Measurements from ENCODE around the gene SMARCA2.

The SMARCA2 gene

GRCh38 chr9:2106666-2107065 lies 91.5 kb downstream of the SMARCA2 start:
- no peak overlapping the region for H3K27ac ChIP-seq (ENCODE audit: low read depth, low read length)
- no peak overlapping the region for H3K4me3 ChIP-seq (ENCODE audit: low read depth, low read length)
- no peaks in the 10 kb centered on the region for H3K9me3 ChIP-seq (ENCODE audit: control insufficient read depth, insufficient read depth, low read length)
- H3K36me3 ChIP-seq (ENCODE audit: control insufficient read depth, insufficient read depth, low read length), result no peaks in the 10 kb centered on the region
- H3K9ac ChIP-seq (ENCODE audit: low read depth, low read length), result no peak overlapping the region
- H3K4me1 ChIP-seq (ENCODE audit: control insufficient read depth, insufficient read depth, low read length), result no peaks in the 10 kb centered on the region; the same call in 1 of the 2 replicates
- H3K27me3 ChIP-seq (ENCODE audit: control insufficient read depth, insufficient read depth, low read length), result no peaks in the 10 kb centered on the region

GRCh38 chr9:2107906-2108451 lies 92.8 kb downstream of the SMARCA2 start:
- no peak overlapping the region for H3K4me3 ChIP-seq (ENCODE audit: low read depth, low read length)
- H3K27me3 ChIP-seq (ENCODE audit: control insufficient read depth, insufficient read depth, low read length), result no peaks in the 10 kb centered on the region
- no peaks in the 10 kb centered on the region; the same call in 1 of the 2 replicates for H3K4me1 ChIP-seq (ENCODE audit: control insufficient read depth, insufficient read depth, low read length)
- H3K36me3 ChIP-seq (ENCODE audit: control insufficient read depth, insufficient read depth, low read length), result no peaks in the 10 kb centered on the region
- no peak overlapping the region for H3K9ac ChIP-seq (ENCODE audit: low read depth, low read length)
- no peak overlapping the region for H3K27ac ChIP-seq (ENCODE audit: low read depth, low read length)
- H3K9me3 ChIP-seq (ENCODE audit: control insufficient read depth, insufficient read depth, low read length), result no peaks in the 10 kb centered on the region

- H3K4me1 ChIP-seq (ENCODE audit: control insufficient read depth, insufficient read depth, low read length), result no peaks in the 10 kb centered on the region; the same call in 1 of the 2 replicates
- no peaks in the 10 kb centered on the region for H3K36me3 ChIP-seq (ENCODE audit: control insufficient read depth, insufficient read depth, low read length)
- H3K9me3 ChIP-seq (ENCODE audit: control insufficient read depth, insufficient read depth, low read length), result no peaks in the 10 kb centered on the region
- H3K27ac ChIP-seq (ENCODE audit: low read depth, low read length), result no peak overlapping the region
- H3K9ac ChIP-seq (ENCODE audit: low read depth, low read length), result no peak overlapping the region
- no peak overlapping the region for H3K4me3 ChIP-seq (ENCODE audit: low read depth, low read length)
- no peaks in the 10 kb centered on the region for H3K27me3 ChIP-seq (ENCODE audit: control insufficient read depth, insufficient read depth, low read length)
Measured at GRCh38 chr9:2109069-2109650, 94.0 kb downstream of the SMARCA2 start.

DNA sequence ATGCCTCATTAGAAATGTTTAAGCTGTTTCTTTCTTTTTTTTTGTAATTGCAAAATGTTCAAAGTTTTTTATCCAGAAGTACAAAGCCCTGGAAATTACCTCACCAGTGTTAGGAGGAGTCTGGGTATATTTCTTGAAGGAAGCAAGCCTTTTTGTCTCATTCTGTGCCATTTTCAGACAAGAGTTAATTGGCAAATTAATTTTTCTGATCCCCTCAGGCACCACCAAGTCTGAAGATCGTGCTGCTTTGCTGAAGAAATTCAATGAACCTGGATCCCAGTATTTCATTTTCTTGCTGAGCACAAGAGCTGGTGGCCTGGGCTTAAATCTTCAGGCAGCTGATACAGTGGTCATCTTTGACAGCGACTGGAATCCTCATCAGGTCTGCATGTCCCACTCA lies 94.9 kb downstream of the SMARCA2 start:
- no peaks in the 10 kb centered on the region for H3K36me3 ChIP-seq (ENCODE audit: control insufficient read depth, insufficient read depth, low read length)
- H3K4me3 ChIP-seq (ENCODE audit: low read depth, low read length), result no peak overlapping the region
- no peak overlapping the region for H3K9ac ChIP-seq (ENCODE audit: low read depth, low read length)
- no peaks in the 10 kb centered on the region for H3K9me3 ChIP-seq (ENCODE audit: control insufficient read depth, insufficient read depth, low read length)
- H3K27ac ChIP-seq (ENCODE audit: low read depth, low read length), result no peak overlapping the region
- H3K4me1 ChIP-seq (ENCODE audit: control insufficient read depth, insufficient read depth, low read length), result no peaks in the 10 kb centered on the region; the same call in 1 of the 2 replicates
- no peaks in the 10 kb centered on the region for H3K27me3 ChIP-seq (ENCODE audit: control insufficient read depth, insufficient read depth, low read length)

GRCh38 chr9:2116073-2116472 lies 100.9 kb downstream of the SMARCA2 start:
- Histone ChIP-seq H3K4me3 (ENCODE audit: low read depth, low read length) (no peak overlapping the region), H3K27me3 (ENCODE audit: control insufficient read depth, insufficient read depth, low read length) (no peaks in the 10 kb centered on the region), H3K9me3 (ENCODE audit: control insufficient read depth, insufficient read depth, low read length) (no peaks in the 10 kb centered on the region), H3K4me1 (ENCODE audit: control insufficient read depth, insufficient read depth, low read length) (no peaks in the 10 kb centered on the region), H3K27ac (ENCODE audit: low read depth, low read length) (no peak overlapping the region), H3K36me3 (ENCODE audit: control insufficient read depth, insufficient read depth, low read length) (no peaks in the 10 kb centered on the region), H3K9ac (ENCODE audit: low read depth, low read length) (no peak overlapping the region)

GRCh38 chr9:2117527-2117926 lies 102.4 kb downstream of the SMARCA2 start:
- H3K36me3 ChIP-seq (ENCODE audit: control insufficient read depth, insufficient read depth, low read length), result no peaks in the 10 kb centered on the region
- H3K27me3 ChIP-seq (ENCODE audit: control insufficient read depth, insufficient read depth, low read length), result no peaks in the 10 kb centered on the region
- no peaks in the 10 kb centered on the region for H3K4me1 ChIP-seq (ENCODE audit: control insufficient read depth, insufficient read depth, low read length)
- no peak overlapping the region for H3K4me3 ChIP-seq (ENCODE audit: low read depth, low read length)
- no peak overlapping the region for H3K9ac ChIP-seq (ENCODE audit: low read depth, low read length)
- no peak overlapping the region for H3K27ac ChIP-seq (ENCODE audit: low read depth, low read length)
- no peaks in the 10 kb centered on the region for H3K9me3 ChIP-seq (ENCODE audit: control insufficient read depth, insufficient read depth, low read length)

DNA sequence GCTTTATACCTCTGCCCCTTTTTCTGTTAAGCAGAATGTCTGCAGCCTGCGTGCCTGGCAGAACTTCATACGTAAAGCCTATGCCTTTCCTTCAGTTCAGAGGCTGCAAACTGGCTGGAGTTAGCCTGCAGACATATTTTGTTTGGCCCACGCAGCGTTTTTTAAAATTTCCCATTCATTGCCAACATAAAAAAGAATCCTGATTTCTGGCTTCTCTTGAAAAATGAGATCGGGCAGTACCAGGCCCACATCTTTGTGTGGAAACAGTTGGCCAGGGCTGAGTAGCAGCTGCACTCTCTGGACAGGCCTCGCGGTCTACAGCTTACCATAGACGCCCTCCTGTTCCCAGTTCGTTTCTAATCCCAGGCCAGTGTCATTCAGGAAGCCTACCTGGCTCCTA lies 104.4 kb downstream of the SMARCA2 start:
- no peak overlapping the region for H3K4me3 ChIP-seq (ENCODE audit: low read depth, low read length)
- no peaks in the 10 kb centered on the region for H3K4me1 ChIP-seq (ENCODE audit: control insufficient read depth, insufficient read depth, low read length)
- H3K27ac ChIP-seq (ENCODE audit: low read depth, low read length), result no peak overlapping the region
- no peaks in the 10 kb centered on the region for H3K9me3 ChIP-seq (ENCODE audit: control insufficient read depth, insufficient read depth, low read length)
- H3K27me3 ChIP-seq (ENCODE audit: control insufficient read depth, insufficient read depth, low read length), result no peaks in the 10 kb centered on the region
- H3K9ac ChIP-seq (ENCODE audit: low read depth, low read length), result no peak overlapping the region
- no peaks in the 10 kb centered on the region for H3K36me3 ChIP-seq (ENCODE audit: control insufficient read depth, insufficient read depth, low read length)

DNA sequence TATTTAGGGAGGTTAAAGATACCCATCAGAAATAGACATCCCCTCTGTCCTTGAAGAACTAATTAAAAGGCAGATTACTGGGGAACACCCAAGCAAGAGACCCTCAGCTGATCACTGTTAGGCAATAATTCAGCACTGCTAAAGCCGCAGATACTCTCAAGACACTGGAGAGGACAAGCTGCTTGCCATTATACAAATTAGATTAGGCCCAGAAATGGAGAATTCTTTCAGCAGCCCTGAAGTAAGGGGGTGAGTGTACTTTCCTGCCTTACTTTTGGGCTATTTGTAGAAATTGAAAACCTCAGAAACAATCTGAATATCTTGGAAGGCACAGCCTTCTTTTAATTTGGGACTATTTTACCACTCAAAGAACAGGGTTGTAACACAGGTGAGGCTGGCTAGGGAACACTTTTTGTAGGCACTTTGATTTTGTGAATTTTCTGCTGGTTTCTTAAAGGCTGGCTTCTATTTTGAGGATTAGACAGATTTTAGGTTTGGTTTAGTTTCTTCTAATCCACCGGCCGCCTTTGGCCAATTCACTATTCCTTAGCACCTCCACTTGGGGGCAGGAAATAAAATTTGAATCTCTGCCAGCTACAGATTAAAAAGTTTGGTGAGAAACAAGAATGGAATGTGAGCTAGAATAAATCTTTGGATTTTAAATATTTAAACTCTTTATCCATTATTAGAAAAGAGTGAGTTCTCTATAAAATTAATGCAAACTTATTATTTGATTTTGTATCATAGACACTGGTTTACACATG lies 106.0 kb downstream of the SMARCA2 start:
- no peak overlapping the region for H3K27ac ChIP-seq (ENCODE audit: low read depth, low read length)
- H3K9me3 ChIP-seq (ENCODE audit: control insufficient read depth, insufficient read depth, low read length), result no peaks in the 10 kb centered on the region
- H3K27me3 ChIP-seq (ENCODE audit: control insufficient read depth, insufficient read depth, low read length), result no peaks in the 10 kb centered on the region
- no peaks in the 10 kb centered on the region for H3K4me1 ChIP-seq (ENCODE audit: control insufficient read depth, insufficient read depth, low read length)
- no peaks in the 10 kb centered on the region for H3K36me3 ChIP-seq (ENCODE audit: control insufficient read depth, insufficient read depth, low read length)
- no peak overlapping the region for H3K9ac ChIP-seq (ENCODE audit: low read depth, low read length)
- H3K4me3 ChIP-seq (ENCODE audit: low read depth, low read length), result no peak overlapping the region

DNA sequence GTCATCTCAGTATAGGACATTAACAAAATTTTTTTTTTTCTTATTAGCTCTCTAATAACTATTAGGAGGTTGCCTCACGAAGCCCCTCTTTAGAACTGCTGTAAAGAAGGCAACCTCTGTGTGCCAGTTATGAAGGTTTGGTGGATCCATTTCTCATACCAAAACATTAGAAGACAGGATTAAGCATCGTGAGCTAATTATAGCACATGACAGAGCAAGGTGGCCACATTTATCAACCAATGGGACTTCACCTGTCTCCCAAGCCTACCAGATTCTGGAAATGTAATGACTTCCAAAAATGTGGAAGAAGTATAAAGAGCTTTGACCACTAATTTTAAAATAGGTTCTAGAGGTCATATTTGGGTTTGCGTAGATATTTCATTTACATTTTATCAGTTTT lies 107.2 kb downstream of the SMARCA2 start:
- Histone ChIP-seq H3K4me3 (ENCODE audit: low read depth, low read length) (no peak overlapping the region), H3K4me1 (ENCODE audit: control insufficient read depth, insufficient read depth, low read length) (no peaks in the 10 kb centered on the region), H3K9ac (ENCODE audit: low read depth, low read length) (no peak overlapping the region), H3K36me3 (ENCODE audit: control insufficient read depth, insufficient read depth, low read length) (no peaks in the 10 kb centered on the region), H3K27me3 (ENCODE audit: control insufficient read depth, insufficient read depth, low read length) (no peaks in the 10 kb centered on the region), H3K27ac (ENCODE audit: low read depth, low read length) (no peak overlapping the region), H3K9me3 (ENCODE audit: control insufficient read depth, insufficient read depth, low read length) (no peaks in the 10 kb centered on the region)

GRCh38 chr9:2125906-2126305 lies 110.8 kb downstream of the SMARCA2 start:
- no peaks in the 10 kb centered on the region for H3K27me3 ChIP-seq (ENCODE audit: control insufficient read depth, insufficient read depth, low read length)
- H3K4me1 ChIP-seq (ENCODE audit: control insufficient read depth, insufficient read depth, low read length), result no peaks in the 10 kb centered on the region
- no peak overlapping the region for H3K9ac ChIP-seq (ENCODE audit: low read depth, low read length)
- H3K36me3 ChIP-seq (ENCODE audit: control insufficient read depth, insufficient read depth, low read length), result no peaks in the 10 kb centered on the region
- H3K4me3 ChIP-seq (ENCODE audit: low read depth, low read length), result no peak overlapping the region
- no peaks in the 10 kb centered on the region for H3K9me3 ChIP-seq (ENCODE audit: control insufficient read depth, insufficient read depth, low read length)
- no peak overlapping the region for H3K27ac ChIP-seq (ENCODE audit: low read depth, low read length)

GRCh38 chr9:2126331-2126803 lies 111.2 kb downstream of the SMARCA2 start:
- Histone ChIP-seq H3K9me3 (ENCODE audit: control insufficient read depth, insufficient read depth, low read length) (no peaks in the 10 kb centered on the region), H3K9ac (ENCODE audit: low read depth, low read length) (no peak overlapping the region), H3K4me3 (ENCODE audit: low read depth, low read length) (no peak overlapping the region), H3K27me3 (ENCODE audit: control insufficient read depth, insufficient read depth, low read length) (no peaks in the 10 kb centered on the region), H3K36me3 (ENCODE audit: control insufficient read depth, insufficient read depth, low read length) (no peaks in the 10 kb centered on the region), H3K27ac (ENCODE audit: low read depth, low read length) (no peak overlapping the region), H3K4me1 (ENCODE audit: control insufficient read depth, insufficient read depth, low read length) (no peaks in the 10 kb centered on the region)

All from HUES48 (cell line).